HepG2 (cell line): ENCODE measurements around the gene GYS1. TPM values are rescaled to one million over a fixed set of nuclear protein-coding genes. Genes with fewer than 3 reads are reported as not detected.
A peak's percentile ranks its signal among the peaks of the same experiment; 100 is the strongest.

Experiments used
- CREB1 ChIP-seq, 2 experiments: fragments of 450-650 bp in 1 of 2; IDR thresholded peaks; 2 replicates each; pipeline ENCODE4 v1.6.1; 2016 to 2017; ENCODE audit warnings: control low read depth in 1 of 2, mild to moderate bottlenecking in 1 of 2, missing compliant biosample characterization in 1 of 2, missing genetic modification characterization in 1 of 2
- DPF2 ChIP-seq: sonication (generic); formaldehyde crosslinking; IDR thresholded peaks from 2 replicates; pipeline ENCODE4 v1.4.0; 2020; ENCODE audit warnings: mild to moderate bottlenecking, low read depth, missing genetic modification reagents, borderline replicate concordance
- HDAC1 ChIP-seq: sonication (generic); formaldehyde crosslinking; IDR thresholded peaks from 2 replicates; pipeline ENCODE4 v1.5.1; 2020; ENCODE audit warnings: mild to moderate bottlenecking, missing genetic modification reagents
- HNRNPH1 ChIP-seq: fragments of 200-400 bp; formaldehyde crosslinking; optimal IDR thresholded peaks from 2 replicates; pipeline ENCODE3; 2017; ENCODE audit warnings: mild to moderate bottlenecking, low read depth, low read length
- KDM4B ChIP-seq: sonication (generic); formaldehyde crosslinking; IDR thresholded peaks from 2 replicates; pipeline ENCODE4 v1.4.0; 2020; ENCODE audit warnings: missing genetic modification reagents
- KLF15 ChIP-seq: sonication (generic); formaldehyde crosslinking; IDR thresholded peaks from 2 replicates; pipeline ENCODE4 v1.8.1; 2023; ENCODE audit warnings: borderline replicate concordance, mild to moderate bottlenecking, inconsistent platforms, missing genetic modification reagents, mixed read lengths
- KLF16 ChIP-seq, 2 experiments: sonication (generic) in 1 of 2; formaldehyde crosslinking in 1 of 2; IDR thresholded peaks; 2 replicates each; pipeline versions ENCODE4 v1.6.1 to v1.8.0; 2016 to 2023; ENCODE audit warnings: missing genetic modification reagents in 2 of 2, missing compliant biosample characterization in 1 of 2
- NFE2 ChIP-seq: sonication (generic); formaldehyde crosslinking; IDR thresholded peaks from 2 replicates; pipeline ENCODE4 v1.4.0; 2020; ENCODE audit warnings: missing genetic modification reagents
- PTBP1 ChIP-seq: fragments of 200-400 bp; formaldehyde crosslinking; IDR thresholded peaks from 2 replicates; pipeline ENCODE4 v1.6.1; 2018; ENCODE audit warnings: low read length, low read depth; ENCODE audit not compliant: poor library complexity, severe bottlenecking
- SRF ChIP-seq: IDR thresholded peaks from 2 replicates; pipeline ENCODE4 v1.6.1; 2011; ENCODE audit warnings: mild to moderate bottlenecking, low read depth, low read length, moderate library complexity
- SRY ChIP-seq: sonication (generic); formaldehyde crosslinking; IDR thresholded peaks from 2 replicates; pipeline ENCODE4 v1.8.0; 2022; ENCODE audit warnings: mild to moderate bottlenecking, missing genetic modification reagents
- ZNF296 ChIP-seq: sonication (generic); formaldehyde crosslinking; conservative IDR thresholded peaks from 2 replicates; pipeline ENCODE4 v1.5.0; 2020; ENCODE audit warnings: mild to moderate bottlenecking, missing genetic modification reagents
- ZNF333 ChIP-seq: sonication (generic); formaldehyde crosslinking; IDR thresholded peaks from 2 replicates; pipeline ENCODE4 v1.4.0; 2020; ENCODE audit warnings: mild to moderate bottlenecking, missing genetic modification reagents, borderline replicate concordance
- ZNF33B ChIP-seq: sonication (generic); formaldehyde crosslinking; IDR thresholded peaks from 2 replicates; pipeline ENCODE4 v1.5.1; 2020; ENCODE audit warnings: mild to moderate bottlenecking, missing genetic modification reagents
- ZNF432 ChIP-seq: sonication (generic); formaldehyde crosslinking; IDR thresholded peaks from 2 replicates; pipeline ENCODE4 v1.5.0; 2020; ENCODE audit warnings: missing genetic modification reagents, mild to moderate bottlenecking, borderline replicate concordance
- ZNF747 ChIP-seq: sonication (generic); formaldehyde crosslinking; IDR thresholded peaks from 2 replicates; pipeline ENCODE4 v1.8.1; 2023; ENCODE audit warnings: missing genetic modification reagents, mild to moderate bottlenecking, borderline replicate concordance
- ZNF816 ChIP-seq: sonication (generic); formaldehyde crosslinking; IDR thresholded peaks from 2 replicates; pipeline ENCODE4 v1.8.0; 2022; ENCODE audit warnings: missing genetic modification reagents, mild to moderate bottlenecking, borderline replicate concordance
- ZSCAN20 ChIP-seq: sonication (generic); formaldehyde crosslinking; IDR thresholded peaks from 2 replicates; pipeline ENCODE4 v1.4.0; 2020; ENCODE audit warnings: missing genetic modification reagents, mild to moderate bottlenecking, borderline replicate concordance
- polyA plus RNA-seq, 8 experiments: library from polyadenylated mRNA; depleted of rRNA in 3 of 8; stranded (reverse) in 7 of 8; unstranded in 1 of 8; fragments of >200 nt; fragmentation: Illumina TruSeq in 4 of 8; extraction: Trizol in 4 of 8; gene quantifications; 2 replicates each; pipeline versions ENCODE4 v1.2.1 to v1.2.3, GENCODE V29; 2011 to 2016; ENCODE audit warnings: low read depth in 4 of 8, missing spikeins in 1 of 8, mixed read lengths in 1 of 8; ENCODE audit not compliant: insufficient read depth in 1 of 8
- total RNA-seq, 5 experiments: library from RNA; depleted of rRNA; stranded (reverse); fragments of >200 nt; fragmentation: Illumina TruSeq; extraction: Trizol; gene quantifications; 2 replicates each; pipeline ENCODE4 v1.2.3, GENCODE V29; 2016; ENCODE audit warnings: low read depth in 1 of 5
- TF ChIP-seq, protein P1 (sequence below): sonication (generic); formaldehyde crosslinking; IDR thresholded peaks from 2 replicates; pipeline ENCODE4 v1.5.1; 2020; ENCODE audit warnings: mild to moderate bottlenecking, missing genetic modification reagents
- TF ChIP-seq, protein P2 (sequence below): sonication (generic); formaldehyde crosslinking; IDR thresholded peaks from 2 replicates; pipeline ENCODE4 v1.4.0; 2020; ENCODE audit warnings: mild to moderate bottlenecking, missing genetic modification reagents, borderline replicate concordance
- TF ChIP-seq, protein P3 (sequence below): sonication (generic); formaldehyde crosslinking; IDR thresholded peaks from 2 replicates; pipeline ENCODE4 v1.5.0; 2020; ENCODE audit warnings: missing genetic modification reagents

GYS1 gene
- total and polyA plus RNA-seq, 2 of the 13 experiments (the other 11 are each of a cell fraction or from before 2014, with no cell fraction given) = 18.4 to 42.1 TPM

DNA sequence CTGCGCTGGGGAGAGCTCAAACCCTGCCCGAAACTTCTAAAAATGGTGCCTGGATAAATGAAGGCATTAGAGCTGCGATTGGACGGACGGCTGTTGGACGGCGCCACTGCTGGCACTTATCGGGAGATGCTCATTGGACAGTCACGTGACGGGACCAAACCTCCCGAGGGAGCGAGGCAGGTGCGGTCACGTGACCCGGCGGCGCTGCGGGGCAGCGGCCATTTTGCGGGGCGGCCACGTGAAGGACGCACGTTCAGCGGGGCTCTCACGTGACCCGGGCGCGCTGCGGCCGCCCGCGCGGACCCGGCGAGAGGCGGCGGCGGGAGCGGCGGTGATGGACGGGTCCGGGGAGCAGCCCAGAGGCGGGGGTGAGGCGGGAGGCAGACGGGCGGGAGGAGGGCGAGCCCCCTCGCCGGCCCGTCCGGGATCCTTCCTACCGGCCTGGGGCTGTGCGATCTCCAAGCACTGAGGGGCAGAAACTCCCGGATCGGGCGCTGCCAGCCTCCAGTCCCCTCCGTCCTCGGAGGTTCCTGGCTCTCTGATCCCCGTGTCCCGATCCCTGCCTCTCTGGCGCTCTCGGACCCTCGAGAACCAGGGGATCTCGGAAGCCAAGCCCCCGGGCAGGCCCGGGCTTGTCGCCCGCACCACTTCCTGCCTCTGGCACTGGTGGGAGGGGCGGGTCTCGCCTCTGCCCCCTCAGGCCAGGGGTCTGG, 38.4 kb downstream of the GYS1 start, which contains the start of gene BAX (continued):
- TF ChIP-seq ZNF747 (CRISPR knock-in tag) (no peak), DPF2 (0 out of 2 replicates have a peak, but pooled peaks have one; percentile 21), PTBP1 (peak; percentile 44), SRY (no peak), KLF16 (CRISPR knock-in tag; IDR thresholded peaks at IDR 0.05) (no peak), KLF15 (CRISPR knock-in tag) (no peak), ZSCAN20 (peak; percentile 43; the same call in 1 of the 2 replicates), KDM4B (CRISPR knock-in tag) (no peak), SRF (no peak), ZNF333 (CRISPR knock-in tag) (no peak; the same call in 1 of the 2 replicates), HDAC1 (peak; percentile 65; the same call in 1 of the 2 replicates), HNRNPH1 (no peak), ZNF432 (CRISPR knock-in tag) (no peak), ZNF296 (CRISPR knock-in tag) (no peak), CREB1 (IDR thresholded peaks at IDR 0.05) (peak; percentile 75), CREB1 (CRISPR knock-in tag; IDR thresholded peaks at IDR 0.05) (no peak), NFE2 (CRISPR knock-in tag) (no peak), ZNF816 (CRISPR knock-in tag) (no peak), ZNF33B (CRISPR knock-in tag) (no peak)
- TF ChIP-seq, protein P1, sequence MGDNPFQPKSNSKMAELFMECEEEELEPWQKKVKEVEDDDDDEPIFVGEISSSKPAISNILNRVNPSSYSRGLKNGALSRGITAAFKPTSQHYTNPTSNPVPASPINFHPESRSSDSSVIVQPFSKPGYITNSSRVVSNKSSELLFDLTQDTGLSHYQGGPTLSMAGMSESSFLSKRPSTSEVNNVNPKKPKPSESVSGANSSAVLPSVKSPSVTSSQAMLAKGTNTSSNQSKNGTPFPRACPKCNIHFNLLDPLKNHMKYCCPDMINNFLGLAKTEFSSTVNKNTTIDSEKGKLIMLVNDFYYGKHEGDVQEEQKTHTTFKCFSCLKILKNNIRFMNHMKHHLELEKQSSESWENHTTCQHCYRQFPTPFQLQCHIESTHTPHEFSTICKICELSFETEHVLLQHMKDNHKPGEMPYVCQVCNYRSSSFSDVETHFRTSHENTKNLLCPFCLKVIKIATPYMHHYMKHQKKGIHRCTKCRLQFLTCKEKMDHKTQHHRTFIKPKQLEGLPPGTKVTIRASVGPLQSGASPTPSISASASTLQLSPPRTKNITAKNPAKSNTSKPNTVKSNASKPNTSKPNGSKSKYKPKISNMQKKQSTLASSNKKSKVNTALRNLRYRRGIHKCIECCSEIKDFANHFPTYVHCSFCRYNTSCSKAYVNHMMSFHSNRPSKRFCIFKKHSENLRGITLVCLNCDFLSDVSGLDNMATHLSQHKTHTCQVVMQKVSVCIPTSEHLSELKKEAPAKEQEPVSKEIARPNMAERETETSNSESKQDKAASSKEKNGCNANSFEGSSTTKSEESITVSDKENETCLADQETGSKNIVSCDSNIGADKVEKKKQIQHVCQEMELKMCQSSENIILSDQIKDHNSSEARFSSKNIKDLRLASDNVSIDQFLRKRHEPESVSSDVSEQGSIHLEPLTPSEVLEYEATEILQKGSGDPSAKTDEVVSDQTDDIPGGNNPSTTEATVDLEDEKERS (CRISPR knock-in tag) = 0 out of 2 replicates have a peak, but pooled peaks have one; percentile 48
- TF ChIP-seq, protein P2, sequence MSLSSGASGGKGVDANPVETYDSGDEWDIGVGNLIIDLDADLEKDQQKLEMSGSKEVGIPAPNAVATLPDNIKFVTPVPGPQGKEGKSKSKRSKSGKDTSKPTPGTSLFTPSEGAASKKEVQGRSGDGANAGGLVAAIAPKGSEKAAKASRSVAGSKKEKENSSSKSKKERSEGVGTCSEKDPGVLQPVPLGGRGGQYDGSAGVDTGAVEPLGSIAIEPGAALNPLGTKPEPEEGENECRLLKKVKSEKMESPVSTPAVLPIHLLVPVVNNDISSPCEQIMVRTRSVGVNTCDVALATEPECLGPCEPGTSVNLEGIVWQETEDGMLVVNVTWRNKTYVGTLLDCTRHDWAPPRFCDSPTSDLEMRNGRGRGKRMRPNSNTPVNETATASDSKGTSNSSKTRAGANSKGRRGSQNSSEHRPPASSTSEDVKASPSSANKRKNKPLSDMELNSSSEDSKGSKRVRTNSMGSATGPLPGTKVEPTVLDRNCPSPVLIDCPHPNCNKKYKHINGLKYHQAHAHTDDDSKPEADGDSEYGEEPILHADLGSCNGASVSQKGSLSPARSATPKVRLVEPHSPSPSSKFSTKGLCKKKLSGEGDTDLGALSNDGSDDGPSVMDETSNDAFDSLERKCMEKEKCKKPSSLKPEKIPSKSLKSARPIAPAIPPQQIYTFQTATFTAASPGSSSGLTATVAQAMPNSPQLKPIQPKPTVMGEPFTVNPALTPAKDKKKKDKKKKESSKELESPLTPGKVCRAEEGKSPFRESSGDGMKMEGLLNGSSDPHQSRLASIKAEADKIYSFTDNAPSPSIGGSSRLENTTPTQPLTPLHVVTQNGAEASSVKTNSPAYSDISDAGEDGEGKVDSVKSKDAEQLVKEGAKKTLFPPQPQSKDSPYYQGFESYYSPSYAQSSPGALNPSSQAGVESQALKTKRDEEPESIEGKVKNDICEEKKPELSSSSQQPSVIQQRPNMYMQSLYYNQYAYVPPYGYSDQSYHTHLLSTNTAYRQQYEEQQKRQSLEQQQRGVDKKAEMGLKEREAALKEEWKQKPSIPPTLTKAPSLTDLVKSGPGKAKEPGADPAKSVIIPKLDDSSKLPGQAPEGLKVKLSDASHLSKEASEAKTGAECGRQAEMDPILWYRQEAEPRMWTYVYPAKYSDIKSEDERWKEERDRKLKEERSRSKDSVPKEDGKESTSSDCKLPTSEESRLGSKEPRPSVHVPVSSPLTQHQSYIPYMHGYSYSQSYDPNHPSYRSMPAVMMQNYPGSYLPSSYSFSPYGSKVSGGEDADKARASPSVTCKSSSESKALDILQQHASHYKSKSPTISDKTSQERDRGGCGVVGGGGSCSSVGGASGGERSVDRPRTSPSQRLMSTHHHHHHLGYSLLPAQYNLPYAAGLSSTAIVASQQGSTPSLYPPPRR = peak; percentile 24; the same call in 1 of the 2 replicates
- TF ChIP-seq, protein P3, sequence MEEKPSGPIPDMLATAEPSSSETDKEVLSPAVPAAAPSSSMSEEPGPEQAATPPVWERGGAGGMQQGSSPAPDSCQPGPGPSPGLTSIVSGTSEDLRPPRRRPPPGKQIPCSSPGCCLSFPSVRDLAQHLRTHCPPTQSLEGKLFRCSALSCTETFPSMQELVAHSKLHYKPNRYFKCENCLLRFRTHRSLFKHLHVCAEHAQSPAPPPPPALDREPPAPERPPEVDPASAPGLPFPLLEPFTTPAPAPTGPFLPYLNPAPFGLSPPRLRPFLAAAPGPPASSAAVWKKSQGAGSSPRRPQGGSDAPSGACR (CRISPR knock-in tag) = no peak
